Stomach (tissue), 9 donors: ENCODE data around the gene ATP5ME. TPM values are rescaled to one million over a fixed set of nuclear protein-coding genes. Genes with fewer than 3 reads are reported as not detected.

Experiments used
- DNase-seq, 2 donors: peaks; one replicate each; pipeline versions ENCODE4 v3.0.0 to v3.0.0-alpha.2; 2013 to 2019
- H3K27ac ChIP-seq, 5 donors: fragments of 200-600 bp in 4 of 5; sonication (generic) in 4 of 5; one replicate each; pipeline ENCODE4 v1.5.1; 2013 to 2019; ENCODE audit warnings: mild to moderate bottlenecking in 1 of 5, moderate library complexity in 1 of 5
- H3K27me3 ChIP-seq, 3 donors: fragments of 200-600 bp; sonication (generic); one replicate each; pipeline ENCODE4 v1.5.1; 2017 to 2019; ENCODE audit warnings: mixed run types in 1 of 3
- H3K36me3 ChIP-seq, 4 donors: fragments of 200-600 bp; sonication (generic); 1 replicate in 3 of 4; 2 replicates in 1 of 4; pipeline ENCODE4 v1.5.1; 2016 to 2019
- H3K4me1 ChIP-seq, 4 donors: fragments of 200-600 bp; sonication (generic); one replicate each; pipeline ENCODE4 v1.5.1; 2016 to 2019
- H3K4me3 ChIP-seq, 4 donors: fragments of 200-600 bp; sonication (generic) in 3 of 4; one replicate each; pipeline ENCODE4 v1.5.1; 2016 to 2019; ENCODE audit warnings: mild to moderate bottlenecking in 1 of 4
- H3K9me3 ChIP-seq, 4 donors: fragments of 200-600 bp; sonication (generic); one replicate each; pipeline ENCODE4 v1.5.1; 2016 to 2019
- CTCF ChIP-seq, 7 experiments: fragments of 450-650 bp in 4 of 7; fragments of 200-600 bp in 3 of 7; sonication (generic) in 3 of 7; IDR thresholded peaks; one replicate each; pipeline ENCODE4 v1.5.1; 2016 to 2019; ENCODE audit warnings: antibody characterized with exemption in 7 of 7, control low read depth in 2 of 7, mild to moderate bottlenecking in 1 of 7
- EP300 ChIP-seq: sonication (generic); formaldehyde crosslinking; IDR thresholded peaks from one replicate; pipeline ENCODE4 v1.6.1; 2017; ENCODE audit warnings: antibody characterized with exemption
- POLR2A ChIP-seq, 4 donors: fragments of 450-650 bp; IDR thresholded peaks; one replicate each; pipeline ENCODE4 v1.6.1; 2016; ENCODE audit warnings: antibody characterized with exemption in 4 of 4, control low read depth in 2 of 4, mild to moderate bottlenecking in 1 of 4, moderate library complexity in 1 of 4
- POLR2AphosphoS5 ChIP-seq, 3 donors: sonication (generic); formaldehyde crosslinking; IDR thresholded peaks; one replicate each; pipeline ENCODE4 v1.6.1; 2016; ENCODE audit warnings: antibody characterized with exemption in 3 of 3
- WGBS, 5 donors: extraction: QIAGEN DNeasy Blood & Tissue Kit in 3 of 5; methylation state at CpG; one replicate each; pipeline versions ENCODE4 v1.1.5 to v1.1.7; 2013 to 2018; 5-methylcytosine and 5-hydroxymethylcytosine counted together
- intact Hi-C: fragments of 100-400 bp; cut with DNase I; formaldehyde crosslinking; loops from one replicate; pipeline ENCODE4 v1.15.1; 2023; ENCODE audit warnings: low total_unique reads
- polyA plus RNA-seq, 3 donors: library from polyadenylated mRNA; stranded (reverse); fragments of 200-250 nt; gene quantifications; one replicate each; pipeline ENCODE4 v1.2.3, GENCODE V29; 2013
- total RNA-seq, 5 donors: library from RNA; depleted of rRNA; stranded (reverse); fragments of >200 nt; gene quantifications; one replicate each; pipeline versions ENCODE4 v1.1.0 to v1.2.3, GENCODE V29; 2014 to 2016
- donor health status: healthy with polysubstance abuse.
- donor health status: Bipolar disorder and iron deficiency.
- donor health status: healthy.

The ATP5ME gene
- total and polyA plus RNA-seq, 8 donors, result 8.0 to 876 (median 471) TPM

- no peaks in the 10 kb centered on the region for H3K9me3 ChIP-seq
- H3K27me3 ChIP-seq, result no peaks in the 10 kb centered on the region
- H3K36me3 ChIP-seq, result peaks cover 0 to 25% (median 12%) of the 10 kb centered on the region in 4 donors
- peaks cover 20 to 73% (median 38%) of the 10 kb centered on the region in 4 donors for H3K4me1 ChIP-seq
- H3K4me3 ChIP-seq, result no peak overlapping the region
- TF ChIP-seq POLR2AphosphoS5 (IDR thresholded peaks at IDR 0.05), result no peak
- DNase-seq, result no peak
- WGBS, 5 donors, result 85 to 93% (median 92%) methylated on average over 13 of the region's 13 CpGs
- intact Hi-C loops, result no loop called here
- no peak overlapping the region for H3K27ac ChIP-seq
These were observed 36.8 kb upstream of the ATP5ME start for GRCh38 chr4:710916-711315.

GRCh38 chr4:710116-710515 is 36.0 kb upstream of the ATP5ME start:
- Histone ChIP-seq H3K36me3 (peaks cover 0 to 25% (median 12%) of the 10 kb centered on the region in 4 donors), H3K27me3 (no peaks in the 10 kb centered on the region), H3K9me3 (no peaks in the 10 kb centered on the region), H3K4me1 (peaks cover 20 to 76% (median 40%) of the 10 kb centered on the region in 4 donors), H3K4me3 (no peak overlapping the region), H3K27ac (peak overlapping the region in 1 of 5 donors; percentile 8)
- no peak for DNase-seq
- 68 to 83% (median 73%) methylated on average over 9 of the region's 9 CpGs for WGBS, 5 donors
- intact Hi-C loops, result no loop called here
- TF ChIP-seq EP300, result no peak
- TF ChIP-seq POLR2AphosphoS5 (IDR thresholded peaks at IDR 0.05), result no peak
- no peak for TF ChIP-seq POLR2A (IDR thresholded peaks at IDR 0.05)
- TF ChIP-seq CTCF (IDR thresholded peaks at IDR 0.05), result no peak

- no peak overlapping the region for H3K4me3 ChIP-seq
- H3K27me3 ChIP-seq, result no peaks in the 10 kb centered on the region
- TF ChIP-seq EP300, result no peak
- TF ChIP-seq CTCF (IDR thresholded peaks at IDR 0.05), result no peak
- TF ChIP-seq POLR2A (IDR thresholded peaks at IDR 0.05), result no peak
- TF ChIP-seq POLR2AphosphoS5 (IDR thresholded peaks at IDR 0.05), result no peak
- intact Hi-C loops, result no loop called here
- DNase-seq, result no peak
- H3K27ac ChIP-seq, result no peak overlapping the region
- peaks cover 20 to 77% (median 45%) of the 10 kb centered on the region in 4 donors for H3K4me1 ChIP-seq
- H3K36me3 ChIP-seq, result peaks cover 0 to 22% (median 10%) of the 10 kb centered on the region in 4 donors
- no peaks in the 10 kb centered on the region for H3K9me3 ChIP-seq
- WGBS, 5 donors, result 93 to 96% (median 94%) methylated on average over 6 of the region's 6 CpGs
These were observed 35.3 kb upstream of the ATP5ME start for GRCh38 chr4:709348-709747.

GRCh38 chr4:708631-708933 is 34.5 kb upstream of the ATP5ME start:
- DNase-seq, result no peak
- Histone ChIP-seq H3K27ac (no peak overlapping the region), H3K9me3 (no peaks in the 10 kb centered on the region), H3K4me1 (peaks cover 20 to 78% (median 45%) of the 10 kb centered on the region in 4 donors), H3K4me3 (peak overlapping the region in 2 of 4 donors; percentile 11 to 69), H3K36me3 (peaks cover 0 to 14% (median 3%) of the 10 kb centered on the region in 4 donors), H3K27me3 (no peaks in the 10 kb centered on the region)
- intact Hi-C loops, result no loop called here
- TF ChIP-seq POLR2A (IDR thresholded peaks at IDR 0.05) (no peak), EP300 (no peak), CTCF (IDR thresholded peaks at IDR 0.05) (no peak), POLR2AphosphoS5 (IDR thresholded peaks at IDR 0.05) (no peak)
- 79 to 89% (median 85%) methylated on average over 6 of the region's 6 CpGs for WGBS, 5 donors

- Histone ChIP-seq H3K27me3 (no peaks in the 10 kb centered on the region), H3K36me3 (peaks cover 0 to 13% (median 3%) of the 10 kb centered on the region in 4 donors), H3K4me1 (peaks cover 20 to 73% (median 45%) of the 10 kb centered on the region in 4 donors), H3K4me3 (peak overlapping the region in 3 of 4 donors; percentile 11 to 100 (median 69)), H3K27ac (peak overlapping the region in 1 of 5 donors; percentile 93), H3K9me3 (no peaks in the 10 kb centered on the region)
- TF ChIP-seq CTCF (IDR thresholded peaks at IDR 0.05) (no peak), EP300 (no peak), POLR2AphosphoS5 (IDR thresholded peaks at IDR 0.05) (no peak), POLR2A (IDR thresholded peaks at IDR 0.05) (no peak)
- WGBS, 5 donors, result 72 to 91% (median 89%) methylated on average over 8 to 11 of the region's 11 CpGs
- DNase-seq, result no peak
- intact Hi-C loops, result no loop called here
These were observed 34.0 kb upstream of the ATP5ME start for GRCh38 chr4:707929-708630.
